ENCODE data around the gene MGAT4A. TPM values are rescaled to one million over a fixed set of nuclear protein-coding genes. Genes with fewer than 3 reads are reported as not detected.
"Not testable (repeated sequence)": the region's sequence is repeated elsewhere in the genome, so short reads cannot be mapped to it uniquely, and the experiment has no call there.

MGAT4A gene
- total RNA-seq, 1 donor, result under 0.01 TPM

DNA sequence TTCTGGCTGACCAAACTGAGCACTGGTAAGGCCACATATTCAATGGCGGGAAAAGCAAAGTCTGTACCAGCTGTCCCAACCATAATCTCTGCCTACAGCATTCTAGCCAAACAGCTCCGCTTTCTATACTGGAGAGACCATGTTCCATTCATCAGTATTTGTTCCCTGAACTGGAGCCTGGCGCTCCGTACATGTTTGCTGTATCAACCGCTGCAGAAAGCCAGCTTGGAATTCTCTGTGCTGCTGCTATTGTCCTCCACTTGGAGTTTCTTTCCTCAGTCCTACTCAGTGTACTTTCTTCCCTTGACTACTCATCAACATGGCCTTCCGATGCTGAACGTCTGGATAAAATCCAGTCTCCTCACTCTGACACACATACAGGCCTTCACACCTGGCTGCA, 124.5 kb downstream of the MGAT4A start:
- DNase-seq (ENCODE audit: low read depth), result no peak
- TF ChIP-seq, protein P1, sequence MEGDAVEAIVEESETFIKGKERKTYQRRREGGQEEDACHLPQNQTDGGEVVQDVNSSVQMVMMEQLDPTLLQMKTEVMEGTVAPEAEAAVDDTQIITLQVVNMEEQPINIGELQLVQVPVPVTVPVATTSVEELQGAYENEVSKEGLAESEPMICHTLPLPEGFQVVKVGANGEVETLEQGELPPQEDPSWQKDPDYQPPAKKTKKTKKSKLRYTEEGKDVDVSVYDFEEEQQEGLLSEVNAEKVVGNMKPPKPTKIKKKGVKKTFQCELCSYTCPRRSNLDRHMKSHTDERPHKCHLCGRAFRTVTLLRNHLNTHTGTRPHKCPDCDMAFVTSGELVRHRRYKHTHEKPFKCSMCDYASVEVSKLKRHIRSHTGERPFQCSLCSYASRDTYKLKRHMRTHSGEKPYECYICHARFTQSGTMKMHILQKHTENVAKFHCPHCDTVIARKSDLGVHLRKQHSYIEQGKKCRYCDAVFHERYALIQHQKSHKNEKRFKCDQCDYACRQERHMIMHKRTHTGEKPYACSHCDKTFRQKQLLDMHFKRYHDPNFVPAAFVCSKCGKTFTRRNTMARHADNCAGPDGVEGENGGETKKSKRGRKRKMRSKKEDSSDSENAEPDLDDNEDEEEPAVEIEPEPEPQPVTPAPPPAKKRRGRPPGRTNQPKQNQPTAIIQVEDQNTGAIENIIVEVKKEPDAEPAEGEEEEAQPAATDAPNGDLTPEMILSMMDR (IDR thresholded peaks at IDR 0.05; ENCODE audit: insufficient read depth, low read depth, low read length), result no peak
- no peak overlapping the region for H3K4me3 ChIP-seq (ENCODE audit: low read depth, low read length)

DNA sequence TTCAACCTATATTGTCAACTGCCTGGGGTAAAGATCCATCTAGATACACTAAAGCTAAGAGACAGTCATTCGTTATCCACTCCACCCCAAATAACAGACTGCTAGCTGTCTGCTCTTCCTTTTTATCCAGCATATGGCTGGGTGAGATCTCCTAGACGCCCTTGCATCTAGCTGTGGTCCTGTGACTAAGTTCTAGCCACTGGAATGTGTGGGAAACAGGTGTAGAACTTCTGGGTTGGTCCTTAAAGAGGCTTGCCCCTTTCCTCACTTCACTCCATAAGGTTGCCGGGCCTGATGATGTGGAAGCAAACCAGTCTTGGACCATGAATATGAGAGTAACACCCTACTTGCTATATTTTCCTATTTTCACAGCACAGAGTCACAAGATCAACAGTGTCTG, 125.9 kb downstream of the MGAT4A start:
- TF ChIP-seq, protein P1 (IDR thresholded peaks at IDR 0.05; ENCODE audit: insufficient read depth, low read depth, low read length), result no peak
- no peak overlapping the region for H3K4me3 ChIP-seq (ENCODE audit: low read depth, low read length)
- DNase-seq (ENCODE audit: low read depth), result no peak

DNA sequence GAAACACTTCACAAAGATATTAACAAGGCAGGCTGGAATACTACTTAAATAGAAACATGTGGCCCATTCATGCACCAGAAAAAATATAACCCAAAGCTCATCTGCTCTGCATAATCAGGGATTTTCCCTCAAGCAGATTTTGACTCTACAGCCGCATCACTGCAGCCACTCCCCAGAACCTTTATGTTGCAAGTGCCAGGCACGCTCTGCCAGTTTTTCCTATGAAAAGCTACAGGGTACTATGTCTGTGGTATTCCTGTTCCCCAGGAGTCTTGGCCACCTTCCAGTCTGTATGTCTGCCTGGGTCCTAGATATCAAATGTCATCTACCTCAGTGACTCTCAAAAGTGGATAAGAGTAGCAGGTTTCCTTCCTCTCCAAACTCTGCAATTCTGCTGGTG, 126.4 kb downstream of the MGAT4A start:
- DNase-seq (ENCODE audit: low read depth), result no peak
- no peak overlapping the region for H3K4me3 ChIP-seq (ENCODE audit: low read depth, low read length)
- TF ChIP-seq, protein P1 (IDR thresholded peaks at IDR 0.05; ENCODE audit: insufficient read depth, low read depth, low read length), result no peak

DNA sequence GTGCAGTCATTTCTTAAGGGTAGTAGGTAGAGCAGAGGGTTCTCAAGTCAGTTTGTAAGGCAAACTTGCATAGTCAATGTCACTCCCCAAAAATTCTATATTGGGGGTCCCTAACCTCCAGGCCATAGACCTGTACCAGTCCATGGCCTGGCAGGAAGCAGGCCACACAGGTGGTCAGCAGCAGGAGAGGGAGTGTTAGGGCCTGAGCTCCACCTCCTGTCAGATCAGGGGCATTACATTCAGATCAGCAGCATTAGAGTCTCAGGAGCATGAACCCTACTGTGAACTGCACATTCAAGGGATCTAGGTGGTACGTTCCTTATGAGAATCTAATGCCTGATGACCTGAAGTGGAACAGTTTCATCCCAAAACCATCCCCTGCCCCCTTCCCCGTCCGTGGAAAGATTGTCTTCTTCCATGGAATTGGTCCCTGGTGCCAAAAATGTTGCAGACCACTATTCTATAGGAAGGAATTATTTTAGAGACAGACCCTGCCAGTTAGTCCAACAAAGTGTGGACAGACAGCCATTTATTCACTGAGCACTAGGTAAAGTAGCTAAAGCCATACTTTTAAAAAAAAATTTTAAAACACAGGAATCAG, 129.3 kb downstream of the MGAT4A start:
- DNase-seq (ENCODE audit: low read depth), result peak; percentile 38
- no peak overlapping the region for H3K4me3 ChIP-seq (ENCODE audit: low read depth, low read length)
- TF ChIP-seq, protein P1 (IDR thresholded peaks at IDR 0.05; ENCODE audit: insufficient read depth, low read depth, low read length), result peak; percentile 76

DNA sequence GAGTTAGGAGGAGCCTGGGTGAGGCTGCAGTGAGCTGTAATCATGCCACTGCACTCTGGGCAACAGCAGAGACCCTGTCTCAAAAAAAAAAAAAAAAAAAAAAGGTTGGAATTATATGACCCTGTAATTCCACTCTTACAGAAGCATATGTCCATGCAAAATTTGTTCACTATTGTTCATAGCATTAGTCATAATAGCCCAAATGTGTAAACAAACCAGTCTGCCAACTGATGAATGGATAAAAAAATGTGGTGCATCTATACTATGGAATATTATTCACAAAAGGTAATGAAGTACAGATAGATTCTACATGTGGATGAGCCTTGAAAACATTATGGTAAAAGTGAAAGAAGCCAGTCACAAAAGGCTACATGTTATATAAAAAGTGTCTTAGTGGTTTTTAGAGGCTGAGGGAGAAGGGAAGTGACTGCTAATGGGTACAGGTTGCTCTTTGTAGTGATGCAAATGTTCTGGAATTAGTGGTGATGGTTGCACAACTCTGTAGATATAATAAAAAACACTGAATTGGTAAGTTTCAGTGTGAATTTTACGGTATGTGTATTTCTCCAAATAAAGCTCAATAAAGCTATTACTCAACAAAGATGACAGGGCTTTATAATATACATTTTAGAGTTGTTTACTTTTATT, 132.0 kb downstream of the MGAT4A start:
- TF ChIP-seq, protein P1 (IDR thresholded peaks at IDR 0.05; ENCODE audit: insufficient read depth, low read depth, low read length), result no peak
- H3K4me3 ChIP-seq (ENCODE audit: low read depth, low read length), result no peak overlapping the region
- peak; percentile 21 for DNase-seq (ENCODE audit: low read depth)

DNA sequence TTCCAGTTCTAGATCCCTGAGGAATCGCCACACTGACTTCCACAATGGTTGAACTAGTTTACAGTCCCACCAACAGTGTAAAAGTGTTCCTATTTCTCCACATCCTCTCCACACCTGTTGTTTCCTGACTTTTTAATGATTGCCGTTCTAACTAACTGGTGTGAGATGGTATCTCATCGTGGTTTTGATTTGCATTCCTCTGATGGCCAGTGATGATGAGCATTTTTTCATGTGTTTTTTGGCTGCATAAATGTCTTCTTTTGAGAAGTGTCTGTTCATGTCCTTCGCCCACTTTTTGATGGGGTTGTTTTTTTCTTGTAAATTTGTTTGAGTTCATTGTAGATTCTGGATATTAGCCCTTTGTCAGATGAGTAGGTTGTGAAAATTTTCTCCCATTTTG, 136.3 kb downstream of the MGAT4A start:
- not testable (repeated sequence) for H3K4me3 ChIP-seq (ENCODE audit: low read depth, low read length); DNase-seq (ENCODE audit: low read depth)

DNA sequence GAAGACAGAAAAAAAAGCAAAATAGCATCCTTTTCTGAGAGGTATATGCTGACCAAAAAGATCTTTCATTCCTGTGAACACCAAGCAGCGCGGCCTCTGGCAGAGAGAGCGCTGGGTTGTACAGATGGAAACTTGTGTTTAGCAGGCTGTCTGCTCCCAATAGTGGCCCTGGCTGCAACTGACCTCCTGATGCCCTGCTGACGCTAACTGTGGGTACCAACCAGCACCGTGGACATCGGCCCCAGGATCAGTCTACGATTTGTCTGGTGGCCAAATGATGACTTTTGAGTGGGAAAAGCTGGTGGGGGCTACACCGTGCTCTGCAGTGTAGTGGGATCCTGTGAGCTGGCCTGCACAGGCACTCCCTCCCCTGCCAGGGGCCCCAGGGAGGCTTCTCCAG, 138.4 kb downstream of the MGAT4A start:
- TF ChIP-seq, protein P1 (IDR thresholded peaks at IDR 0.05; ENCODE audit: insufficient read depth, low read depth, low read length), result no peak
- no peak for DNase-seq (ENCODE audit: low read depth)
- no peak overlapping the region for H3K4me3 ChIP-seq (ENCODE audit: low read depth, low read length)
